Activated CD4-positive, CD25-positive, alpha-beta regulatory T cell treated with anti-CD3 and anti-CD28 coated beads, Interleukin-2, amount 50 U/mL, for 72 hours (primary cell): Measurements from ENCODE around the gene CD40.
"Not testable (repeated sequence)": the region's sequence is repeated elsewhere in the genome, so short reads cannot be mapped to it uniquely, and the experiment has no call there.

Experiments used
- DNase-seq: peaks from one replicate; pipeline ENCODE4 v3.0.0; 2021

The CD40 gene

DNA sequence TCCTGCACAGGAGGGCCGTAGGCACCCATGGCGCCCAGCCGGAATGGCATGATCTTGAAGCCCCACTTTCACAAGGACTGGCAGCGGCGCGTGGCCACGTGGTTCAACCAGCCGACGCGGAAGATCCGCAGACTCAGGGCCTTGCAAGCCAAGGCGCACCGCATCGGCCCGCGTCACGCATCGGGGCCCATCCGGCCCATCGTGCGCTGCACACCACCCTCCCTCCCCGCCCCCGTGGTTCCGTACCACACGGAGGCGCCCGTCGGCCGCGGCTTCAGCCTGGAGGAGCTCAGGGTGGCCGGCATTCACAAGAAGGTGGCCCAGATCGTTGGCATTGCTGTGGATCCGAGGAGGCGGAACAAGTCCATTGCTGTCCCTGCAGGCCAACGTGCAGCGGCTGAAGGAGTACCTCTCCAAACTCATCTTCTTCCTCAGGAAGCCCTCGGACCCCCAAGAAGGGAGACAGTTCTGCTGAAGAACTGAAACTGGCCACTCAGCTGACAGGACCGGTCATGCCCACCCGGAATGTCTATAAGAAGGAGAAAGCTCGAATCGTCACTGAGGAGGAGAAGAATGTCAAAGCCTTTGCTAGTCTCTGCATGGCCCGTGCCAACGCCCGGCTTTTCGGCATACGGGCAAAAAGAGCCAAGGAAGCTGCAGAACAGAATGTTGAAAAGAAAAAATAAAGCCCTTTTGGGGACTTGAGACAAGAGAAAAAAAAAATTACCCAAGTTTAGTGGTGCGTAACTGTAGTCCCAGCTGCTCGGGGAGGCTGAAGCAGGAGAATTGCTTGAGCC is 18.4 kb upstream of the CD40 start:
- DNase-seq: no peak

DNA sequence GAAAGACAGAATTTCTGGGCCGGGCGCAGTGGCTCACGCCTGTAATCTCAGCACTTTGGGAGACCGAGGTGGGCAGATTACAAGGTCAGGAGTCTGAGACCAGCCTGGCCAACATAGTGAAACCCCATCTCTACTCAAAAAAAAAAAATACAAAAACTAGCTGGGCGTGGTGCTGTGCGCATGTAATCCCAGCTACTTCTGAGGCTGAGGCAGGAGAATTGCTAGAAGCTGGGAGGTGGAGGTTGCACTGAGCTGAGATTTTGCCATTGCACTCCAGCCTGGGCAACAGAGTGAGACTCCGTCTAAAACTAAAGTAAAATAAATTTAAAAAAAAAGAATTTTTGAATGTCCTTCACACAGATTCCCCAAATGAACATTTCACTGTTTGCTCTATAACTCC is 17.7 kb upstream of the CD40 start:
- DNase-seq: not testable (repeated sequence)

DNA sequence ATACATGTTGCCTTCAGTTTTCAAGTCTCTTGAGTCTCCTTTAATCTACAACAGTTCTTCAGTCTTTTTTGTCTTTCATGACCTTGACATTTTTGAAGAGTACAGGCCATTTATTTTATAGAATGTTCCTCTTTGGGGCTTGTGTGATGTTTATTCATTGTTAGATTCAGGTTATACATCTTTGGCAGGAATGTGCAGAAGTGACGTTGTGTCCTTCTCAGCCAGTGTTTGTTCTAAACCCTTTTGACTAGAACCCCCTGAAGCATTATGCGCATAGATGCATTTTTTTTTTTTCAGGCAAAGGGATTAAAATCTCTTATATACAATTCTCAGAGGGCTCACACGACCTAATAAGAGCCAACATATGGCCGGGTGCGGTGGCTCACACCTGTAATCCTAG is 17.1 kb upstream of the CD40 start:
- no peak for DNase-seq

DNA sequence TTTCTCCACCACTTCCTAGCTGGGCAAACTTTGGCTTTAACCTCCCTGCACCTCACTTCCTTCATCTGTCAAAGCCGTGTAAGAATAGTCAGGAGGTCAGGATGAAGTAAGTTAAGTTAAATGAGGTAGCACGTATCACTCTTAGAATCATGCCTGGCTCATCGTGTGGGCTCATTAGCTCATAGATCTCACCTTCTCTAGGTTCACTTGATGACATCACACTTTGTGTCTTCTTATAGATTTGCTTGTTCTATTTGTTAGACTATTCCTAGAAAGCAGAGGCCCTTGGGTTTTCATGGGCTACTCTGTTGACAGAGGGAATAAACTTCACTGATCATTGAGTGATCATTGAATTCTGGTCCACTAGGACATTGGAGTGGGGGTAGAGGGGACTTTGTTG is 16.2 kb upstream of the CD40 start:
- no peak for DNase-seq

DNA sequence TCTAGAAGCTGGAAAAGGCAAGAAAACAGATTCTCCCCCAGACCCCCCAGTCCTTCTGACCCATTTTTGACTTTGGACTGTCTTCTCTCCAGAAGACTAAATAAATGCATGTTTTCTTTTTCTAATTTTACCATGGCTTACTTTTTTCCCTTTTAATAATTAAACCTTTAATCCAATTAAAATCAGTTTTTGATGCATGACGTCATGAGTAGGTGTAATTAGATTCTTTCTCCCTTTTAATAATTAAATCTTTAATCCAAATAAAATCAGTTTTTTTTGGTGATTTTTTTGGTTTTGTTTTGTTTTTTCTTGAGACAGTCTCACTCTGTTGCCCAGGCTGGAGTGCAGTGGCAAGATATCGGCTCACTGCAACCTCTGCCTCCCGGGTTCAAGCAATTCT is 15.2 kb upstream of the CD40 start:
- no peak for DNase-seq

DNA sequence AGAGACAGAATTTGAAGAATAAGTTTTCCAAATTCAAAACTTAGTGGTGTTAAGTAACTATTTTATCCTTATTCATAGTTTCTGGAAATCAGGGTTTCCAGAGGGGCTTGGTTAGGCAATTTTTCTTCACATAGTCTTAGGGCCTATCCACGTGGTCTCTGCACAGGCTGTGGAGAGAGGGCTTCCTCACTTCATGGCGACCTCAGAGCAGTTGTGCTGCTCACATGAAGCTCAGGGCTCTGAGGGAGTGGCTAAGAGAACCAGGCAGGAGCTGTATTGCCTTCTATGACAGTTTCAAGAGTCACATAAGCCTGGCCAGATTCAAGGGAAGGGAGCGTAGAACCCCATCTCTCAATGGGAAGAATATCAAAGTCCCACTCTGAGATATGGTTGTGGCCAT is 13.9 kb upstream of the CD40 start:
- no peak for DNase-seq

DNA sequence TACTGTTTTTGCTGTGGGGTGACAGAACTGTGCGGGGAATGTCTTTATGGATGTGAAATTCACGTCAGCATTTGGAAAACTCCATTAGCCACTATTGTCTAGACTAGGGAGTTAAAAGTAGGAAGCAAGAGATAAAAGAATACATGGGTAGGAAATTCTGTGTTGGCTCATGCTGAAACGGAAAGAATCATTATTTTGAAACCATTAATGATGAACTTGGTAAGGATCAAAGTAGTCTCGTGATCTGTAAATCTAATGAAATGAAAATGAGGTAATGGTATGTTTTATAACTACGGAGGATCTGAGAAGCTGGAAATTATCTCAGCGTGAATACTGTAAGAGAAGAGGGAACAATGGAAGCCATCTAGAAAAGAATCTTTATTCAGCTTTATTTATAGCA is 11.1 kb upstream of the CD40 start:
- DNase-seq: no peak

DNA sequence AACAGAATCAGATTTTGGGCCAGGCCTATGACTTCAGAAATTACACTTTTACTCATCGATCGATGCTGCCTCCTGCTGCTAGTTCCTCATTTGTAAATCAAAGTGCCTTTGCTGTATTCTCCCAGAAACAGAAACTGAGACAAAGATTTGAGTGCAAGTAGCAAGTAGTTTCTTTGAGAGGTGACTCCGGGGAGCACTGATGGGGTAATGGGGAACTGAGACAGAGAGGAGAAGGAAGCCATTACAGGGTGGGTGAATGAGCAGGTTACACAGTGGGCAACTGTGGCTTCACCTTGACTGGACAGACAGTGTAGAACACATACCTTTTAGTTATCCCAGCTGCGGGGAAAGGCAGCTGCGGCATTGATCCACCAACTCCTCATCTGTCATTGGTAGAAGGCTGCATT is 9.7 kb upstream of the CD40 start:
- no peak for DNase-seq

DNA sequence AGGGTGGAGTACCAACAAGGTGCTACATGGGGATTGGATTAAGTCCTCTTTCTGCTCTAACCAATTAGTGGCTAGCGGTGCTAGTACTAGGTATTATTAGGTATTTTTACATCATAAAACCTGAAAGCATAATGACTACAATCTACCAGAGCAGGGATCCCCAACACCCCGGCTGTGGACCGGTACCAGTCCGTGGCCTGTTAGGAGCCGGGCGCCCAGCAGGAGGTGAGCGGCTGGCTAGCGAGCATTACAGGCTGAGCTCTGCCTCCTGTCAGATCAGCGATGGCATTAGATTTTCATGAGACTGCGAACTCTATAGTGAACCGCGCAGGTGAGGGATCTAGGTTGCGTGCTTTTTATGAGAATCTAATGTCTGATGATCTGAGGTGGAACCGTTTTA is 9.1 kb upstream of the CD40 start:
- no peak for DNase-seq

DNA sequence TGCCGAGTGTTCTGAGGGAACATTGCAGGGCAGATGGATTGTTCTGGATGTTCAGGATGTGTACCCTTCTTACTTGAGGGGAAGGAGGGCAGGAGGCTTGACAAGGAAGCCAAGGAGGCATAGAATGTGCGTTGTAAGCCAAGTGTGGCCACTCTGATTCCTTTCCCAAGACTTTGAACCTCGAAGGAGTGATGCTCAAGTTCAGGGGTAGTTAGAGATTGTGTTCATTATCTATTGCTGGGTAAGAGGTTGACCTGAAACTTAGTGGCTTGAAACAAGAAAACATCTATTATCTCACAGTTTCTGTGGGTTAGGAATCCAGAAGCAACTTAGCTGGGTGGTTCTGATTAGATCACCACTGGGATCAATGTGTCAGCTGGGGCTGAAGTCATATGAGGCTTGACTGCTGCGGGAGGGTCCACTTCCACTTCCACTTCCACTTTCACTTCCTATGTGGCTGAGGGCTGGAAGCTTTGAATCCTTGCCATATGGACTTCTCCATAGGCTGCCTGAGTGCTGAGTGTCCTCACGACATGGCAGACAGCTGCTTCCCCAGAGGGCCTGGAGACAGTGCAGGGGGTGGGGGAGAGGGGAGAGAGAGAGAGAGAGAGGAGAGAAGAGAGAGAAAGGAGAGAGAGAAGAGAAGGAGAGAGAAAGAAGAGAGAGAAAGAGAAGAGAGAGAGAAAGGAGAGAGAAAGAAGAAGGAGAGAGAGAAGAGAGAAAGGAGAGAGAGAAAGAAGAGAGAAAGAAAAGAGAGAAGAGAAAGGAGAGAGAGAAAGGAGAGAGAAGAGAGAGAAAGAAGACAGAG is 6.9 kb upstream of the CD40 start:
- no peak for DNase-seq

DNA sequence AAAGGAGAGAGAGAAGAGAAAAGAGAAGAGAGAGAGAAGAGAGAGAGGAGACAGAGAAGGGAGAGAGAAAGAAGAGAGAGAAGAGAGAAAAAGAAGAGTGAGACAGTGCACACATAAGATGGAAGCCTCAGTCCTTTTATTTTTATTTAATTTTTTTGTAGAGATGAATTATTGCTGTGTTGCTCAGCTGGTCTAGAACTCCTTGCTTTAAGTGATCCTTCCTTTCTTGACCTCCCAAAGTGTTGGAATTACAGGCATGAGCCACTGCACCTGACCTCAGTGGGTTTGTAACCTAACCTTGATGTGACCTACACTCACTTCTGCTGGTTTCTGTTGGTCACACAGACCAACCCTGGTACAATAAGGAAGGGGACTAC is 6.3 kb upstream of the CD40 start:
- no peak for DNase-seq

DNA sequence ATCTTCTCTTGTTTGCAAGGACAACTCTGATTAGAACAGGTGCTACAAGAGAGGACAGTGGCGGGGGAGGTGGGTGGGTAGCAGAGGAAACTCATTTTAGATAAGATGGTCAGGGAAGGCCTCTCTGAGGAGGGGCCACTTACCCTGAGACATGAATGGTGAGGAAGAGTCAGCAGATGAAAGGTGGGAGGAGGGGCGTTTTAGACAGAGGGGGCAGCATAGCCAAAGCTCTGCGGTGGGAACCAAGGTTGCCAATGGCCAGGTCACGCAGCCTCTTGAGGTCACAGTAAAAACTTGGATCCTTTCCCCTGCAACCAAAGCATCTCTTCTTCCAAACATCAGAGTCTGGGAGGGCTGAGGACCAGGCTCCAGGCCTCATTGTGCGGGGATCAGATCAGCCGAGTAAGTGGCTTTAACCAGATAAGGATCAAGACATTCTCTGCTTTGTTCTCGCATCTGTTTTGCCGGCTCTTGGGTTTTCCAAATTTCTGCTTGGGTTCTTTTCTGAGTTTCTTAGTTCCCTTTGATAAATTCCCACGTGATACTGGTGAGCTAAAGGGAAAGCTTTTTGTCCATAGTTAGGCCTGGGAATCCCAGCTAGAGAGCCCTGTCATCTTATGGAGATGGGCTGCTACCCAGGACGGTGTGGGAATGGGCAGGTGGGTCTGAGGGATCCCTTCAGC is 5.5 kb upstream of the CD40 start:
- DNase-seq: no peak

DNA sequence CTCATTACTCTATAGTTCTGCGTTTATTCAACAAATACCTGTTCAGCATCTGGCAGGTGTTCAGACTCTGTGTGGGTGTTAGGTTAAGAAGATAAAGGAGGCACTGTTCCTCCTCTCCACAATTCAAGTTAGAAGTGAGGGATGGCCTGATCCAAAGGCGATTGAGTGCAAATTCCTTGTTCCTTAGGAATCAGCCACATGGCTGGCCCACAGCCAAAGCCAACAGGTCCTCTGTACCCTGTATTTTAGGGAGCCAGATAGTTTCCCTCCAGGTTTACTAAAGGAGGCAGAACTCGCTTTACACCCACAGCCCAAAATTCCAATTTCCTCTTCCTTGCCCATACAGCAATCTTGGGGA is 5.0 kb upstream of the CD40 start:
- DNase-seq: no peak

DNA sequence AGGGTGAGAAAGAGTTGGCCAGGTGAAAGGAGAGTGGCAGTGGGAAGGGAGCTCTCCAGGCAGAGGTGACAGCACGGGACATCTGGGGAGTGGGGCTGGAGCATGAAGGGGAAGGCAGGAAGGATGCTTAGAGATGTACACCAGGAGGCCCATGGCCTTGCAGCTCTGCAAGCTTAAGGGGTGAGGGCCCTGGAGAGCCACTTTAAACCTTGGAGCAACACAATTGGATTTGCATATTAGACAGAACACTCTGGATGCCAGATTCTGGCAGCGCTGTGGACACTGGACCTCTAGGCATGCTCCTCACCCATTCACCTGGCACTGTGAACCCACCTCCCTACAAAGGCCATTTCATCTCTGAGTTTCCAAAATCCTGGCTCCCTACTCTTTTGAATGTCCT is 3.7 kb upstream of the CD40 start:
- no peak for DNase-seq

DNA sequence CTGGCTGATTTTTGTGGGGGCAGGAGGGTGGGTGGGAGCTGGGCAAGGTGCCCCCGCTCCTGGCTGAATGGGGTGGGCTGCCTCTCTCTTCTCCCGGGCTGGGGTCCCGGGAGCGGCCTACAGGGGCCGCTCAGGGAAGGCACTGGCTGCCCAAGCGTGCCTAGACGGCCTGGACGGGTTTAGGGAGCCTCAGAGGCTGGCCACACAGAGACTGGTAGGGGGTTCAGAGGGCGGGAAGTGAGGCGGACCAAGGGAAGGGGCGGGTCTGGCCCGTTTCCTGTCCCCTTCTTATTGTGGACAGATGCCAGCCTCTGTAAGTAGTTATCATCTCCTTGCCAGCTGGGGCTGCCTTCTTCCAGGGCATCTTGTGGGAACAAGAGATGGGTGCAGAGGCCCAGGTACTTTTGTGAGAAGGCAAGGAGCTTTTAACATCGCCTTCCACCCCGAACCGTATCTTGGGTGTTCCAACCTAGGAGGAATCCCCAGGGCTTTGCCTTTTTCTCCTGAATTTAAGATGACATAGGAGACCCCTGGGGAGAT is 437 bp downstream of the CD40 start:
- peak; percentile 45 for DNase-seq

DNA sequence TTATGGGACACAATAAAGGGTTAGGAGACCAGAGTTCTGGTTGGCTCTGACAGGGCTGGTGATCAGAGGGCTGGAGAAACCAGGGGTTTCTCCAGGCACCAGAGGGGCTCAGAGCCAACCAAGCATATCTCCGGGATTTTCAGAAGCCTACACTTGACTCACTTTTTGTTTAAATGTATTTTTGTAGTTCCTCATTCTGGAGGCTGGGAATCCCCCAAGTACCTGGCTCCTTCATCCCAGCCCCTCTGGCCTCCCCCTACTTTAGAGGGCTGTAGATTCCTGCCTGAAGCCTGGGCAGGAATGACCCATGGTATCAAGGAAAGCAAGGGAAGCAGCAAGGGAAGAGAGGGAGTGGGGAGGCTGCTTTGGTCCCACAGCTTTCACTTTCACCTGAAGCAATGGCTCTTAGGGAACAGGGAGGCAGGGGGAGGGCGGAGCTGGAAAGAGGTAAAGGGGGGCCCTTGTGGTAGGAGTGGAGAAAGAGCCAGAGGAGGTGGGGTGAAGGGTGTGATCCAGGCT is 973 bp downstream of the CD40 start:
- DNase-seq: no peak

DNA sequence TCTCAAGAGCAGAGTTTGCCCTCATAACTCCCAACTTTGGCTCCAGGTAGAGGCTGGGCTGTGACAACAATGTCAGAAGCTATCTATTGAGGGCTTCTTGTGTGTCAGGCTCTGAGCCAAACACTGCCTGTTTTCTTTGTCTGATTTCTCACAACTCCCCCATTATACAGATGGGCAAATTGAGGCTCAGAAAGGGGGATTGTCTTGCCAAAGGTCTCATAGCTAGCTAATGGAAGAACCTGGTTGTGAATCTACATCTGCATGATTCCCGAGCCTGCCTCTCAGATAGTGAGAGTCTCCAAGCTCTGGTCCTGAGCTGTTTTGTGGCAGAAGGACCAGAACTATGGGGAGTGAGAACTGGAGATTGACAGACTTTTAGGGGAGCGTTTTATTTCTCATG is 1.4 kb downstream of the CD40 start:
- no peak for DNase-seq

DNA sequence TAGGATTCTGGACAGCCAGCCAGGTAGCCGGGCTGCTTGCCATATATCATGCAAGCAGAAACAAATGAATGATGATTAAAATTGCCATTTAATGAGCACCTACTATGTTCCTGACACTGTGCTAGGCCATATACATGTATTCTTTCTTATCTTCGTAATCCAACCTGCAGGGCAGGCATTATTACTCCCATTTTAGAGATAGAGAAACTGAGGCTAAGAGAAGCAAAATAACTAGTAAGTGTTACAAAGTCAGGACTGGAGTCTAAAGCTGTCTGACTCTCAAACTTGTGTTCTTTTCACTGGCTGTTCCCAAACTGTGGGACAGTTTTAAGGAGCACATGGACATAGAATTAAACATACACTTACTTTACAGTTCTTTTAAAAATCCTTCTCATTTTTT is 2.0 kb downstream of the CD40 start:
- no peak for DNase-seq

DNA sequence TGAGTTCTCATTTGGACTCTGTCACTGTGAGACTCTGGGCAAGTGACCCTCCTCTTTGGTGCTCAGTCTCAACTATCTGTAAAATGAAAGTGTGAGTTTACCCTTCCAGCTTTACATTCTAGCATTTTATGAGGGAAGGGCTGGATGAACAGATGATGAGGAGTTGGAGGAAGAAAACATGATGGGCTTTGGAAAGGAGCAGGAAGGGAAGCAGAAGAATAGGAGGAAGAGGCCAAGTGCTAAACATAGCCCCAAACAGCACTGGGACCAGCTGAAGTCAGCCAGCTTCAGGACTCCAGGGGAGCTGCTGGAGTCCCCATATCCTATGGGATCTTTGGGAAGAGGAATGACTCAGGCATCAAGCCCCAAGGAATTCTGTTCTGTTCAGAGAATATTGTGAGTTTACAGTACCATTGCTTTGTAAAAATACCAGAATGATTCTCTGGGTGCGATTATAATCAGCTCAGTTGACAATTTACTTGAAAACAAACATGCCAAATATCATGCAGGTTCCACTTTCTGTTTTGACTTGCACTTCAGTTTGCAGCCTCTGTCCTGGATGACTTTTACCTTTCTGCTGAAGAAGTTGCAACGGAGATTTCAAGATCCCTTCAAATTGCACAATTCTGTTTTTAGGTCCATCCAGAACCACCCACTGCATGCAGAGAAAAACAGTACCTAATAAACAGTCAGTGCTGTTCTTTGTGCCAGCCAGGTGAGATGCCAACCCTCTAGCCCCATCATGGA is 3.2 kb downstream of the CD40 start:
- DNase-seq: no peak

DNA sequence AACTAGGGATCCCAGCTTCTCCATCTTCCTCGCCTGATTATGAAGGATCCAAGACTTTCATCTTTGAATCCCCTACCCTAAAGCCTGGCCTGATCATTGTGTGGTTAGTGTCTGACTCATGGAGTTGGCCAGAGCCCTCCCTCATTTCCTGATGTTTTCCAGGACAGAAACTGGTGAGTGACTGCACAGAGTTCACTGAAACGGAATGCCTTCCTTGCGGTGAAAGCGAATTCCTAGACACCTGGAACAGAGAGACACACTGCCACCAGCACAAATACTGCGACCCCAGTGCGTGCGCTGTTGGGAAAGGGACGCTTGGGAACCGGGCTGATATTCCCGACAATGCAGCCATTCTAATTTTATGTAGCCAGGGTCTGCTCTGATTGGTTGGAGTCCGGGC is 4.0 kb downstream of the CD40 start:
- no peak for DNase-seq

DNA sequence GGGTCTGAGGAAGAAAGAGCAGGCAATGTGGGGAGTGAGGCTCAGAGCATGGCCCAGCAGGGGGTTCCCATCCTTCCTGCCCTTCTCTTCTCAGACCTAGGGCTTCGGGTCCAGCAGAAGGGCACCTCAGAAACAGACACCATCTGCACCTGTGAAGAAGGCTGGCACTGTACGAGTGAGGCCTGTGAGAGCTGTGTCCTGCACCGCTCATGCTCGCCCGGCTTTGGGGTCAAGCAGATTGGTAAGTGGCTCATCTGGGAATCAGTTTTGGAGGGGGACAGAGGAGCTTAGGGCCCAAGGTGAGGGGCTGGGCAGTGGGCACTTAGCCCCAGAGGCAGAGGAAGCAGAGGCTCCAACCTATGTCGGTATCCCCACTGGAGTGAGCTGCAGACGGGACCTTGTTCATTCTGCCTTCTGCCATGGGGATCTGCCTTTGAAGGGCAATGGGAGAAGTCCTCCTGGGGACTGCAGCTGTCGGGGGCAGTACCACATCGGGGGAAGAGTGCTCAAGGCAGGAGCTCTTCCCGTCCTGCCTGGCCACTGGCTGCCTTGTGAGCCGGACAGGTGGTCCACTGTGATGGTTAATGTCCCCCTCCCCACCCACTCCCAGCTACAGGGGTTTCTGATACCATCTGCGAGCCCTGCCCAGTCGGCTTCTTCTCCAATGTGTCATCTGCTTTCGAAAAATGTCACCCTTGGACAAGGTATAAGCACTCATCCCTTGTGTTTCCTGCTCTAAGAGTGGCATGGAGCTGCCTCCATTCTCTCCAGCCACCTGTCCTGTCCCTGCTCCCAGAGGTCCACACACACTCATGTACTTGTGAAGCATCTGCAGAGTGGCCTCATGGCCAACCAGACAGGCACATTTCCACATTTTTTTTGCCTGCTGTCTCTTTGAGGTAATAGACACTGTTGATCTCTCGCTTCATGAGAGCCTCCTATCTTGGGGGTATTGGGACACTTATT is 4.7 kb downstream of the CD40 start:
- no peak for DNase-seq
